Psoas muscle (tissue), 8 donors: ENCODE results near the gene COL23A1. TPM values are rescaled to one million over a fixed set of nuclear protein-coding genes. Genes with fewer than 3 reads are reported as not detected.

Experiments used
- ATAC-seq, 4 donors: fragments of 200-7000 bp; cut with Tn5 transposase; one replicate each; pipeline ENCODE4 v1.9.1; 2020; ENCODE audit warnings: moderate library complexity in 3 of 4, mild to moderate bottlenecking in 2 of 4
- DNase-seq, 2 donors: peaks; one replicate each; pipeline ENCODE4 v3.0.0-alpha.2; 2020
- H3K27ac ChIP-seq: fragments of 200-600 bp; one replicate; pipeline ENCODE4 v1.8.0; 2022
- H3K27me3 ChIP-seq, 3 donors: fragments of 200-600 bp in 1 of 3; one replicate each; pipeline versions ENCODE4 v1.6.1 to v1.8.0; 2013 to 2022; ENCODE audit warnings: low read length in 2 of 3, mild to moderate bottlenecking in 2 of 3, moderate library complexity in 1 of 3; ENCODE audit not compliant: insufficient read depth in 3 of 3
- H3K36me3 ChIP-seq, 2 donors: fragments of 200-600 bp in 1 of 2; one replicate each; pipeline versions ENCODE4 v1.6.1 to v1.8.0; 2013 to 2022; ENCODE audit warnings: low read depth in 1 of 2, mild to moderate bottlenecking in 1 of 2, moderate library complexity in 1 of 2; ENCODE audit not compliant: insufficient read depth in 1 of 2
- H3K4me1 ChIP-seq: fragments of 200-600 bp; one replicate; pipeline ENCODE4 v1.8.0; 2022
- H3K4me3 ChIP-seq: fragments of 200-600 bp; one replicate; pipeline ENCODE4 v1.8.0; 2022; ENCODE audit warnings: mild to moderate bottlenecking
- H3K9me3 ChIP-seq: fragments of 200-600 bp; one replicate; pipeline ENCODE4 v1.8.0; 2022
- CTCF ChIP-seq: fragments of 200-600 bp; IDR thresholded peaks from one replicate; pipeline ENCODE4 v1.8.0; 2022; ENCODE audit warnings: antibody characterized with exemption
- WGBS, 3 donors: extraction: QIAGEN DNeasy Blood & Tissue Kit; methylation state at CpG; one replicate each; pipeline versions ENCODE4 v1.1.6 to v1.1.7; 2013; 5-methylcytosine and 5-hydroxymethylcytosine counted together
- intact Hi-C, 2 donors: fragments of 100-400 bp; cut with DNase I; formaldehyde crosslinking; loops; one replicate each; pipeline versions ENCODE4 v1.11.0 to v1.14.2; 2022
- polyA plus RNA-seq, 3 donors: library from polyadenylated mRNA; stranded (reverse); fragments of 200-250 nt; gene quantifications; one replicate each; pipeline ENCODE4 v1.2.3, GENCODE V29; 2013
- total RNA-seq, 4 donors: library from RNA; stranded (reverse); fragmentation: NEBNext Ultra II Directional in 2 of 4; extraction: Animal tissue kit (Norgen Biotek cat#: 25700) in 2 of 4; gene quantifications; one replicate each; pipeline versions ENCODE4 v1.2.1 to v1.2.4, GENCODE V29; 2021 to 2023
- donor health status: healthy with polysubstance abuse.
- donor health status: DM: no; HTN: no; CAD: no; lungs with moderate emphysema.
- donor health status: Bipolar disorder and iron deficiency.
- donor health status: healthy.
- donor health status: DM: yes; HTN: yes; CAD: no.
- donor health status: DM: no; HTN: no; CAD: no.
- donor health status: DM: no; HTN: no; CAD: no.
- donor health status: DM: yes; HTN: yes; CAD: no.

COL23A1 gene
- total and polyA plus RNA-seq, 7 donors, result 0.66 to 3.0 (median 1.2) TPM

DNA sequence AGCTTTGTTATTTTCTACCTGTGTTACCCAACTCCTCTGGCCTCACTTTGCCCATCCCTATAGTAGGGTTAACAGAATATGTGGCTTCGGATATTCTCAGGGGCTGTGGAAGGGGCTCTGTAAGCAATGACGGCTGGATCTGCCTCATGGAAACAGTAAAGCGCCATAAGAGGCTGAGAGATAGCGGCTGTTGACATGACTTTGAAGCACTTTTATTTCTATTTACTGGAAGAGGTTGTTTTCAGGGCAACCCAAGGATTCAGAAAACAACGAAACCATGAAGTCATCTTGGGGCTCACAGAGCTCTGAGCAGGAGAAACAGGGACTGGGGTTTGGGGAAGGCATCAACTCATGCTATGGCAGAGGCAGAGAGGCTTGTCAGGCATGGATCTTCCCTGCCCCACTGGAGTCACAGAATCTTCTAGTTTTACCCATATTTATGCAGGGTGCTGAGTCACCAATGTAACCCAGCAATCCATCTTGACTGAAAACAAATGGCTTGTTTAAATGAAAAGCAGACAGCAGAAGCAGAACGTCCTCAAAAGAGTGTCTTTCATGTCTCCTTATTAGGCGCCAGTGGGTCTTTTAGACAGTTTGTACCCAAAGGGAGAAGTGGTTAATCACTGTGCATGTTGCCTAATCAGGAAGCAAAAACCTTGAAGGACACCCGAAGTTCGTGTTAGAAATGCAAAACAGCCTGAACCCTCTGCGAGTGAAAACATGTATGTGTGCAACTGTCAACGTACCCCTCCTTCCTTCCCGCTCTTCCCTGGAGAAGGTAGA is 113.0 kb downstream of the COL23A1 start:
- no peak for ATAC-seq
- no peak overlapping the region for H3K4me3 ChIP-seq
- WGBS, 3 donors, result 83 to 88% (median 83%) methylated on average over 12 of the region's 12 CpGs
- intact Hi-C loops, result no loop called here
- no peak overlapping the region for H3K27ac ChIP-seq
- no peaks in the 10 kb centered on the region for H3K4me1 ChIP-seq
- no peaks in the 10 kb centered on the region for H3K9me3 ChIP-seq
- TF ChIP-seq CTCF, result no peak
- DNase-seq, result no peak
- H3K27me3 ChIP-seq, result no peaks in the 10 kb centered on the region
- H3K36me3 ChIP-seq, result no peaks in the 10 kb centered on the region

GRCh38 chr5:178476531-178476930 is 113.7 kb downstream of the COL23A1 start:
- DNase-seq (no peak), ATAC-seq (no peak)
- Histone ChIP-seq H3K27ac (no peak overlapping the region), H3K9me3 (no peaks in the 10 kb centered on the region), H3K36me3 (no peaks in the 10 kb centered on the region), H3K4me1 (no peaks in the 10 kb centered on the region), H3K27me3 (peaks cover 0 to 5% (median 0%) of the 10 kb centered on the region in 3 donors), H3K4me3 (no peak overlapping the region)
- intact Hi-C loops, result no loop called here
- TF ChIP-seq CTCF, result no peak
- WGBS, 3 donors, result 87 to 90% (median 88%) methylated on average over 8 of the region's 8 CpGs

DNA sequence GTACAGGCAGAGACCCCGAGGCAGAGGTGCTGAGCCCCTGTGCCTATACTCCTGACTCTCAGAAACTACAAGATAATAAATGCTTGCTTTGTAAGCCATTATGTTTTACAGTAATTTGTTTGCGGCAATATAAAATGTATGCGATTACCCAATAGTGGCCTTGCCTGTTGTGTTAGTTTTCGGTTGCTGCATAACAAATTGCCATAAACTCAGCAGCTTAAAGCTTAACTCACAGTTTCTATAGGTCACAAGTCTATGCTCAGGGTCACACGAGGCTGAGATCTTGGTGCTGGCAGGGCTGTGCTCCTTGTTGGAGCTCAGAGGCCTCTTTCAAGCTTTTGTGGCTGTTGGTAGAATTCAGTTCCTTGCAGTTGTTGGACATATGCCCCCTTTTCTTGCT is 114.8 kb downstream of the COL23A1 start:
- DNase-seq (no peak), ATAC-seq (no peak)
- H3K4me1 ChIP-seq, result no peaks in the 10 kb centered on the region
- H3K9me3 ChIP-seq, result no peaks in the 10 kb centered on the region
- H3K4me3 ChIP-seq, result no peak overlapping the region
- H3K27me3 ChIP-seq, result peaks cover 0 to 5% (median 0%) of the 10 kb centered on the region in 3 donors
- intact Hi-C loops, result no loop called here
- TF ChIP-seq CTCF, result no peak
- H3K36me3 ChIP-seq, result no peaks in the 10 kb centered on the region
- WGBS, 3 donors, result 94 to 95% (median 95%) methylated on average over 5 of the region's 5 CpGs
- H3K27ac ChIP-seq, result no peak overlapping the region

DNA sequence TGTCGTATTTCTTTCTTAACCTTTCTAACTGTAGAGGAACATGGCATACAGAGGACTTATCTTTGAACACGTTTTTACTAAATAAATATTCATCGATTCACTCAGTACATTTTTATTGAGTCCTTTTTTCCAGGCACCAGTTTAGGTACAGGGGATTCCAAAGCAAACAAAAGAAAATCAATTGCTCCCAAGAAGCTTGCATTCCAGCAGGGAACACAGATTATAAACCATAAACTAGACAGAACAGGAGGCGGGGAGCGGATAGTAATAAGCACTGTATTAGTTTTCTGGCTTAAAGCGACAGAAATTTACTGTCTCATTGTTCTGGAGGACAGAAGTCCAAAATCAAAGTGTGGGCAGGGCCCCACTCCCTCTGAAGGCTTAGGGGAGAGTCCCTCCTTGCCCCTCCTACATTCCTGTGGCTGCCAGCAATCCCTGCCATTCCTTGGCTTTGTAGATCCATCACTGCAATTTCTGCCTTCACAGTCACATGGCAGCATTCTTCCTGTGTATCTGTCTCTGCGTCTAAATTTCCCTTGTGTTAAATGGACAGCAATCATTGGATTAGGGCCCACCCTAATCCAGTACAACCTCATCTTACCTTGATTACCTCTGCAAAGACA is 115.5 kb downstream of the COL23A1 start:
- Histone ChIP-seq H3K27ac (no peak overlapping the region), H3K9me3 (no peaks in the 10 kb centered on the region), H3K4me3 (no peak overlapping the region), H3K4me1 (no peaks in the 10 kb centered on the region), H3K36me3 (no peaks in the 10 kb centered on the region), H3K27me3 (peaks cover 0 to 12% (median 0%) of the 10 kb centered on the region in 3 donors)
- intact Hi-C loops, result no loop called here
- no peak for TF ChIP-seq CTCF
- no peak for DNase-seq
- no peak for ATAC-seq
- 78 to 85% (median 83%) methylated on average over 7 of the region's 7 CpGs for WGBS, 3 donors
